ENCODE data around the gene NFATC1. TPM values are rescaled to one million over a fixed set of nuclear protein-coding genes. Genes with fewer than 3 reads are reported as not detected.

Gene NFATC1
- polyA plus RNA-seq, 1 of the 3 experiments (the other 2 are of a cell fraction) = 0.02 TPM

- DNase-seq = no peak
- peaks cover 54% of the 10 kb centered on the region for H3K27me3 ChIP-seq (ENCODE audit: insufficient read depth)
- H3K36me3 ChIP-seq (replicated peaks in 1 of 2; ENCODE audit: control insufficient read depth in 1 of 2, insufficient read depth in 2 of 2, low read length in 1 of 2) = no peaks in the 10 kb centered on the region
- ChIA-PET CTCF (no interaction called here), POLR2A (no interaction called here)
- H3K79me2 ChIP-seq (ENCODE audit: insufficient read depth) = no peaks in the 10 kb centered on the region
- H3K4me2 ChIP-seq = no peak overlapping the region
- H4K20me1 ChIP-seq (ENCODE audit: insufficient read depth) = no peaks in the 10 kb centered on the region
- no peaks in the 10 kb centered on the region for H3K9me2 ChIP-seq
- no peak overlapping the region for H3K4me3 ChIP-seq (ENCODE audit: low read depth in 2 of 2, low read length in 1 of 2)
- H3K4me1 ChIP-seq (ENCODE audit: control insufficient read depth in 1 of 2, insufficient read depth in 2 of 2, low read depth in 1 of 2, low read length in 1 of 2) = no peaks in the 10 kb centered on the region
- H3F3A ChIP-seq (replicated peaks; ENCODE audit: insufficient read depth) = no peaks in the 10 kb centered on the region
- no peak overlapping the region for H3K27ac ChIP-seq (ENCODE audit: low read depth in 2 of 2, low read length in 1 of 2)
- 84% methylated on average over 9 of the region's 41 CpGs for WGBS (ENCODE audit: low lambda C conversion rate)
- TF ChIP-seq USF2 (IDR thresholded peaks at IDR 0.05; ENCODE audit: borderline replicate concordance, low read depth, low read length) = no peak
- no peak for TF ChIP-seq MEF2A (IDR thresholded peaks at IDR 0.05; ENCODE audit: borderline replicate concordance, low read depth)
- H2AFZ ChIP-seq (ENCODE audit: low read depth) = no peak overlapping the region
- H3K9ac ChIP-seq = no peak overlapping the region
- 0 out of 2 replicates have a peak, but pooled peaks cover 4% of the 10 kb centered on the region for H3K9me3 ChIP-seq
Measured at GRCh38 chr18:79493801-79494211, 98.1 kb downstream of the NFATC1 start.

- ChIA-PET POLR2A (no interaction called here), CTCF (no interaction called here)
- Histone ChIP-seq H2AFZ (ENCODE audit: low read depth) (no peak overlapping the region), H3K9me2 (no peaks in the 10 kb centered on the region), H3K4me2 (no peak overlapping the region), H3K36me3 (replicated peaks in 1 of 2; ENCODE audit: control insufficient read depth in 1 of 2, insufficient read depth in 2 of 2, low read length in 1 of 2) (no peaks in the 10 kb centered on the region), H3F3A (replicated peaks; ENCODE audit: insufficient read depth) (no peaks in the 10 kb centered on the region), H3K27ac (ENCODE audit: low read depth in 2 of 2, low read length in 1 of 2) (no peak overlapping the region), H3K9ac (no peak overlapping the region), H4K20me1 (ENCODE audit: insufficient read depth) (no peaks in the 10 kb centered on the region), H3K4me1 (ENCODE audit: control insufficient read depth in 1 of 2, insufficient read depth in 2 of 2, low read depth in 1 of 2, low read length in 1 of 2) (no peaks in the 10 kb centered on the region), H3K9me3 (0 out of 2 replicates have a peak, but pooled peaks cover 13% of the 10 kb centered on the region), H3K27me3 (ENCODE audit: insufficient read depth) (peaks cover 42% of the 10 kb centered on the region), H3K4me3 (ENCODE audit: low read depth in 2 of 2, low read length in 1 of 2) (no peak overlapping the region), H3K79me2 (ENCODE audit: insufficient read depth) (no peaks in the 10 kb centered on the region)
- no peak for DNase-seq
- 43% methylated on average over 14 of the region's 16 CpGs for WGBS (ENCODE audit: low lambda C conversion rate)
- TF ChIP-seq ZBTB33 (IDR thresholded peaks at IDR 0.05; ENCODE audit: borderline replicate concordance, low read depth) (no peak), MEF2A (IDR thresholded peaks at IDR 0.05; ENCODE audit: borderline replicate concordance, low read depth) (no peak), MXI1 (IDR thresholded peaks at IDR 0.05; ENCODE audit: low read depth, low read length) (no peak), TAF1 (IDR thresholded peaks at IDR 0.05; ENCODE audit: borderline replicate concordance, low read depth, low read length) (no peak), NFIC (IDR thresholded peaks at IDR 0.05; ENCODE audit: borderline replicate concordance) (no peak), YY1 (IDR thresholded peaks at IDR 0.05; ENCODE audit: low read depth) (no peak), JUND (IDR thresholded peaks at IDR 0.05) (no peak), EZH2phosphoT487 (IDR thresholded peaks at IDR 0.05; ENCODE audit: borderline replicate concordance, low read depth) (no peak), SIN3A (IDR thresholded peaks at IDR 0.05; ENCODE audit: borderline replicate concordance, low read depth, low read length) (no peak), RCOR1 (IDR thresholded peaks at IDR 0.05; ENCODE audit: low read length) (no peak), ELF1 (IDR thresholded peaks at IDR 0.05) (no peak), FOXJ3 (CRISPR knock-in tag; IDR thresholded peaks at IDR 0.05) (no peak), PBX3 (IDR thresholded peaks at IDR 0.05) (no peak)
Measured at GRCh38 chr18:79494936-79495335, 99.2 kb downstream of the NFATC1 start.
